GM20431 (cell line): ENCODE data around the gene RBPJ.

Experiments
- in situ Hi-C: fragments of 300-500 bp; cut with MseI, MboI; formaldehyde crosslinking; loops from one replicate; pipeline ENCODE4 v1.15.0; 2020; ENCODE audit warnings: low sequenced_read_pairs; ENCODE audit not compliant: unreplicated experiment

Gene RBPJ

DNA sequence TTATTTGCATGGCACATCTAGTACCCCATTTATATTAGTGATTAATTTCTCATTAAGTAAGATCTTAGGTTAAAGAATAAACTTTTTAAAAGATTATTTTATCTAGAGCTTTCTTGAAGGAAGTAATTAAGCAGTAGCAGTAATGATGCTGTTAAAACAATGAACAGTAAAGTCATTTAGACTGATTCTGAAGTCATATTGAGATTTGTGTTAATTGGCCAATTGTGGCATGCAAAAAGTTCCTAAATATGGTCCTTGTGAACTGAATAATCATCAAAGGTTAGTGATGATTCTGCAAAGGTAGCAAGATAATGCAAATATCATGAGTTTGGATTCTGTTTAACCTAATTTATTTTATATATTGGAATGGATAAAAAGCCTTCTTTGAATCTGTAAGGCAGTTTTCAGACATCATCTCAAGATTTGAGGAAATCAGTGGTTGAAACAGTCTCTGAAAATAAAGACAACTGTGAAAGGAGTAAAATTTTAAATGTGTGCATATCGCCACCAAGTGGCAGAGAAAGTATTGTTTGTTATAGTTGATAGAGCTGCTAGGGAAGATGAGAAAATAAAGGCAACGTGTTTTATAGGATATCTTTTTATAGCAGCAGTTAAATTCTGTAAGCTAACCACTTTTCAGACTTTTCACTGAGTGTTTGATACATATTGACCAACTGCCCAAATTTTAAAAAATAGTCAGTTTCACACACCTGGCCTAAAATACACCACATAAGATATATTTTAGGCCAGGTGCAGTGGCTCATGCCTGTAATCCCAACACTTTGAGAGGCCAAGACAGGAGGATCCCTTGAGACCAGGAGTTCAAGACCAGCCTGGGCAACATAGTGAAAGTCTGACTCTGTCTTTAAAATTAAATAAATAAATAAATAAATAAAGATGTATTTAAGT lies 89.8 kb downstream of the RBPJ start:
- in situ Hi-C loops: loop anchor here (10.0 kb wide), 1 partner anchor 76 kb away; no protein-coding TSS in a partner anchor

DNA sequence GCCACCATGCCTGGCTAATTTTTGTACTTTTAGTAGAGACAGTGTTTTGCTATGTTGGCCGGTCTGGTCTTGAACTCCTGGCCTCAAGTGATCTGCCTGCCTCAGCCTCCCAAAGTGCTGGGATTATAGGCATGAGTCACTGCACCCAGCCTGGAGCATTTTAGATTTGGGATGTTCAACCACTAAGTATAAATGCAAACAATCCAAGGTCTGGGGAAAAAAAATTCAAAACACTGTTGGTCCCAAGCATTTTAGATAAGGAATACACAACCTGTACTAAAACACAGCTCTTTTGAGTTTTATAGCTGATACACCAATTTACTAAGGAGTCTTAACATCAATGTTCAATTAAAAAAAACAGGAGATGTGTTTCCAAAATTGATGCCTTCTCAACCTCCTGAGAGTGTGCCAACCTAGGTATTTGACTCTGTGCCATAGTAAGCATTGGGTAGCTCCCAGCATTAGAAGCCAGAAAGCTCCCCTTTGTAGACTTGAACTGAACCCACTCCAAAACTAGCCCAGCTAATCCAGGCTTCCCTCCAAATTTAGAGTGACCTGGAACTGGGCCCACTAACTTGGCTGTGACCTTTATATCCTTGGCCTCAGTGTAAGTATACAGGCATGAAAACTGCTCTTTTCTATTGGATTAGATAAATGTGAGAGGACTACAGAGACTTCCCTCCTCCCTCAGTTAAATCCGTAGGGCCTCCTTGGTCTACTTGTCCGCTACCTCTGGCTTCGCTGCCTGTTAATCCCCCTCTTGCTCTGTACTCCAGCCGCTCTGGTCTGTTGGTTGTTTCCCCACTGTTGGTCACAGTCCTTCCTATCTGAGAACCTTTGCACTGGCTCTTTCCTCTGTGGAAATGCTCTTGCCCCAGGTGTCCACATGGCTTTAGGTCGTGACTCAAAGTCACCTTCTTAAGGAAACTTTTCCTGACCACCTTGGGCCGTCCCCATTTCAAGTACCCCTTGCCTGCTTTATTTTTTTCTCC lies 91.9 kb downstream of the RBPJ start:
- in situ Hi-C loops: loop anchor here (10.0 kb wide), 1 partner anchor 78 kb away; no protein-coding TSS in a partner anchor

DNA sequence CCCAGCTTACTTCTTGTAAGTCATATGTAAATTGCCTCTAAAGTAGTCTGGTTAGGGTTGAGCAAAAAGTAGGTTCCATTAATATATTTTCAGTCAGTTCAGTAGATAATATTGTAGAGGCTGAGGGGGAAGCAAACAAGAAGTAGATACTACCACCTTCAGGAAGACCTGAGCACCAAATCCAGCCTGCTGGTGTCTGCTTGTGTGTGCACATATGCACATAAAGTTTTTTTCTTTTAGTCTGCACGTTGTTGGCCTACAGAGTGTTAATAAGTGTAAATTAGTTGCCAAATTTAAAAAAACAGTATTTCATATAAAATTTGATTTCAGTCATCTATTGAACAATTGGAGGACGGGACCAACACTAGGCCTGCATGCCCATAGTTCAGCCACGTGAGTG lies 92.8 kb downstream of the RBPJ start:
- in situ Hi-C loops: loop anchor here (10.0 kb wide), 1 partner anchor 79 kb away; no protein-coding TSS in a partner anchor

DNA sequence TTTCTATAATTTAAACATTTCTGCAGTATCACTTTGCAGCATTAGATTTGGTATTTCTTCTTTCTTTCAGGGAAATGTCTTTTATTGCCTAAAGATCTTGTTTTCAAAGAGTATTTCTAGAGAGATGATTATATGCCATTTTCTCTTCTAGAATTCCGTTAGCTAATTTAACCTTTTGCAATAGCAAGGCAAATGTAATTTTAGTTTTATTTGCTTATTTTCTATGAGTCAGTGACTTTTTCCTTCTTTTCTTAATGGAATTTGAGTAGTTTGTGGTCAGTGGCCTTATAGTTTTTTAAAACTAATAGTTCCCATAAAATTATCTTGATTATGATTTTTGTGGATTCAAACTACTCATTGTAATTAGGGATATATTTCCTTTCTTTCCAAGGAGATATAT lies 97.3 kb downstream of the RBPJ start:
- in situ Hi-C loops: loop anchor here (10.0 kb wide), 1 partner anchor 83 kb away; no protein-coding TSS in a partner anchor

- in situ Hi-C loops: loop anchor here (10.0 kb wide), 1 partner anchor 84 kb away; no protein-coding TSS in a partner anchor
Measured at GRCh38 chr4:26418850-26419249, 98.0 kb downstream of the RBPJ start.

- in situ Hi-C loops: no loop called here
Measured at GRCh38 chr4:26420438-26420837, 99.6 kb downstream of the RBPJ start.

- in situ Hi-C loops: no loop called here
Measured at GRCh38 chr4:26420913-26421312, 100.1 kb downstream of the RBPJ start.

GRCh38 chr4:26424153-26424552 lies 103.3 kb downstream of the RBPJ start:
- in situ Hi-C loops: no loop called here

GRCh38 chr4:26424838-26425237 lies 104.0 kb downstream of the RBPJ start:
- in situ Hi-C loops: no loop called here

- in situ Hi-C loops: no loop called here
Measured at GRCh38 chr4:26425953-26426352, 105.1 kb downstream of the RBPJ start.

DNA sequence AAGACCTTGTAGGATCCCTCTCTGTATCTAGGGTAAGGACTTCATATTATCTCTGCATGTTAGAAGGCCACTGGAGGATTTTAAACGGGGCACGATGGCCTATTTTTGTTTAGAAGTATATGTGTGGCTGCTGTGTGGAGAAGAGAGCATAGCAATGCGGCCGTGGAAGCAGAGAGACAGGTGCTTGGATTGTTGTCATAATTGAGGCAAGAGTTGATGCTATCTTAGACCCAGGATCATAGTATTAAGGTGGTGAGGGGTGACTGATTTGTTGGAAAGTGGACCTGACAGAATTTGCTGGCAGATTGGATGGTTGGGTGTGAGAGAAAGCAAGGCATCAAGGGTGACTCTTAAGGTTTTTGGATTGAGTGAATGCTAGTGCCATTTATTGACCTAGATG lies 106.1 kb downstream of the RBPJ start:
- in situ Hi-C loops: no loop called here

- in situ Hi-C loops: no loop called here
Measured at GRCh38 chr4:26429910-26430309, 109.1 kb downstream of the RBPJ start.

- in situ Hi-C loops: no loop called here
Measured at GRCh38 chr4:26431461-26432180, 110.8 kb downstream of the RBPJ start.

- in situ Hi-C loops: no loop called here
Measured at GRCh38 chr4:26432419-26432818, 111.6 kb downstream of the RBPJ start.

DNA sequence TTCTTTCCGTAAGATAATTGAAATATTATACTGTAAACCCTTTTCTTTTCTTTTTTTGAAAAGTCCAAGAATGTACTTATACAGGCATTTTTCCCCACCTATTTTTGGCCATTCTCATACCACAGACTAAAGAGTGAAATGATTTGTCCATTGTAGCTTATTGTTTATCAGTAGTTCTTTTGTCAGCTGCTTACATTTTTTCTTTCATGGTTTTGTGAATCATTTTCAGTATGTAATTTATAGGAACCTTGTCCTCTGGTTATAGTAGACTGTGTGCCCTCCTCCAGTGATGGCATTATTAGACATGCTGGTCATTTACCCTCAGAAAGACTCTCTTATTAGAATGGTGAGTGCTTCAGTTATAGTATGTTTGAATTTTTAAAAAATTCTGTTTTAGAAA lies 112.7 kb downstream of the RBPJ start:
- in situ Hi-C loops: no loop called here

DNA sequence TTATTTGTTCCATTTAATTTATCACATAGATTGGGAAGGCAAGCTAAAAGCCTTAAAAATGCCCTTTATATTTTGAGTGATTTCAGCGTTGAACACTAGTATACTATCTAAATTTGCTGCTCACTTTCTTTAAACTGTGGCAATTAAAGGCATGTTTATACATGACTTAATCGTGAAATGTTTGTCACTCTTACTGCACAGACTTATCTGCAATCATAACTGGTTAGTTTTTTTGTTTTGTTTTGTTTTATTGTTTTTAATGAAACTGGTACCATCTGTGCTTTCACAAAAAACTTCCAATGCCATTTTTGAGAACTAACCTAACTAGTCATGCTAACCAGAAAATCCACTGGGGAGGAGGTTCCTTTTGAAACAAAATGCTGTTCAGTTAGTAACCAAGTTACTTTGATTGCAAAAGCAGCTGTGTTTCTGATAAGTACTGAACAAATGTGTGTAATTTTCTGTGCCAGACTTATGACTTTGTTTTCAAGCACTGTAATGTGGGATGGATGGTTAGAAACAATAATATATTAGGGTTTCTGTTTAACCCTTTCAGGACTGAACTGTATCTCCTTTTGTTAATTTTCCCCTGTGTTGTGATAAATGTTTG lies 113.3 kb downstream of the RBPJ start:
- in situ Hi-C loops: no loop called here

- in situ Hi-C loops: no loop called here
Measured at GRCh38 chr4:26441102-26441501, 120.3 kb downstream of the RBPJ start.

DNA sequence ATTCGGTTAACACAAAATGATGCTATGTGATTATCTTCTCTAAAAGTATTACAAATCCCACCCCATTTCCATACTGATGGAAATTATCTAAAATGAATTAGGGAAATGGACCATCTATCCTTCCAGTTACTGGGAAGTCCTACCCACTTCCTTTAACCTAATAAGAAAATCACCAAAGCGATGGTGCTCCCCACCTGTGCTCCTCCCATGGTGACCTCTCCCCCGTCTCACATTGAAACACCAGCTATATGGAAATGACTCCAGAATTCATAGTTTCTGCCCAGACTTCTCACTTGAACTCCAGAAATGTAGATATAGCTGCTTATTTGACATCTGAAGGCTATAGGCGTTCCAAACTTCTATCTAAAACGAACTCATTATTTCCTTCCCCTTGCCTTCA lies 121.0 kb downstream of the RBPJ start:
- in situ Hi-C loops: no loop called here

DNA sequence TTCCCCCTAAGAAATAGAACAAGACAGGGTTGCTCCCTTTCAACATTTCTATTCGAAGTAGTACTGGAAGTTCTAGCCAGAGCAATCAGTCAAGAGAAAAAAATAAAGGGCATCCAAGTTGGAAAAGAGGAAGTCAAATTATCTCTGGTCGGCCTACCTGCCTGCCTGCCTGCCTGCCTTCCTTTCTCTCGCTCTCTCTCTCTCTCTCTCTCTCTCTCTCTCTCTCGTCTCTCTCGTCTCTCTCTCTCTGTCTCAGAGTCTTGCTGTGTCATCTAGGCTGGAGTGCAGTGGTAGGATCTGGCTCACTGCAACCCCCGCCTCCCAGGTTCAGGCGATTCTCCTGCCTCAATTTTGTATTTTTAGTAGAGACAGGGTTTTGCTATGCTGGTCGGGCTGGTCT lies 126.6 kb downstream of the RBPJ start:
- in situ Hi-C loops: no loop called here
